22Rv1 (cell line): ENCODE data around the gene USP4.

Experiments used
- ZFX ChIP-seq: fragments of 450-650 bp; IDR thresholded peaks from 2 replicates; pipeline ENCODE4 v1.6.1; 2017; ENCODE audit warnings: antibody characterized with exemption, borderline replicate concordance
- TF ChIP-seq, protein P1 (sequence below): fragments of 450-650 bp; IDR thresholded peaks from 2 replicates; pipeline ENCODE4 v1.5.1; 2017; ENCODE audit warnings: mild to moderate bottlenecking

DNA sequence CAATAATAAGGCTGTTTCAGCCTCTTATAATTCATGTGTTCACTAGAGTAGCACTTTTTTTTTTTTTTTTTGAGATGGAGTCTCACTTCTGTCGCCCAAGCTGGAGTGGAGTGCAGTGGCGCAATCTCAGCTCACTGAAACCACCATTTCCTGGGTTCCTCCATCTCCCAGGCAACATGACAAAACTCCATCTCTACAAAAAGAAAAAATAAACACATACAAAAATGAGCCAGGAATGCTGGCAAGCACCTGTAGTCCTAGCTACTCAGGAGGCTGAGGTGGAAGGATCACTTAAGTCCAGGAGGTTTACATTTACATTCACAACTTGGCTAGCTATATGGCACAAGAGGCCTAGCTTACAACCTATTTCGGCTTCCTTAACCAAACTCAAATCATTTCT, 6.8 kb downstream of the USP4 start:
- TF ChIP-seq, protein P1, sequence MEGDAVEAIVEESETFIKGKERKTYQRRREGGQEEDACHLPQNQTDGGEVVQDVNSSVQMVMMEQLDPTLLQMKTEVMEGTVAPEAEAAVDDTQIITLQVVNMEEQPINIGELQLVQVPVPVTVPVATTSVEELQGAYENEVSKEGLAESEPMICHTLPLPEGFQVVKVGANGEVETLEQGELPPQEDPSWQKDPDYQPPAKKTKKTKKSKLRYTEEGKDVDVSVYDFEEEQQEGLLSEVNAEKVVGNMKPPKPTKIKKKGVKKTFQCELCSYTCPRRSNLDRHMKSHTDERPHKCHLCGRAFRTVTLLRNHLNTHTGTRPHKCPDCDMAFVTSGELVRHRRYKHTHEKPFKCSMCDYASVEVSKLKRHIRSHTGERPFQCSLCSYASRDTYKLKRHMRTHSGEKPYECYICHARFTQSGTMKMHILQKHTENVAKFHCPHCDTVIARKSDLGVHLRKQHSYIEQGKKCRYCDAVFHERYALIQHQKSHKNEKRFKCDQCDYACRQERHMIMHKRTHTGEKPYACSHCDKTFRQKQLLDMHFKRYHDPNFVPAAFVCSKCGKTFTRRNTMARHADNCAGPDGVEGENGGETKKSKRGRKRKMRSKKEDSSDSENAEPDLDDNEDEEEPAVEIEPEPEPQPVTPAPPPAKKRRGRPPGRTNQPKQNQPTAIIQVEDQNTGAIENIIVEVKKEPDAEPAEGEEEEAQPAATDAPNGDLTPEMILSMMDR, result no peak
- no peak for TF ChIP-seq ZFX
